Mesothelial cell of epicardium (in vitro differentiated cells): Measurements from ENCODE around the gene ASPRV1. TPM values are rescaled to one million over a fixed set of nuclear protein-coding genes. Genes with fewer than 3 reads are reported as not detected.

Experiments
- DNase-seq, 2 experiments: peaks; one replicate each; pipeline ENCODE4 v3.0.0; 2021; ENCODE audit warnings: low spot score in 2 of 2; ENCODE audit not compliant: unreplicated experiment in 2 of 2
- H3K27ac Mint-ChIP-seq: 2 replicates; pipeline ENCODE4 v1.8.0; 2021; ENCODE audit warnings: mixed read lengths
- H3K27me3 Mint-ChIP-seq: 2 replicates; pipeline ENCODE4 v1.8.0; 2021; ENCODE audit warnings: low read depth, mixed read lengths
- H3K36me3 Mint-ChIP-seq: 2 replicates; pipeline ENCODE4 v1.8.0; 2021; ENCODE audit warnings: mixed read lengths
- H3K4me1 Mint-ChIP-seq: 2 replicates; pipeline ENCODE4 v1.8.0; 2021; ENCODE audit warnings: mixed read lengths
- H3K4me3 Mint-ChIP-seq: 2 replicates; pipeline ENCODE4 v1.8.0; 2021; ENCODE audit warnings: mild to moderate bottlenecking, moderate library complexity, mixed read lengths
- H3K9me3 Mint-ChIP-seq: 2 replicates; pipeline ENCODE4 v1.8.0; 2021; ENCODE audit warnings: mixed read lengths
- total RNA-seq: library from RNA; stranded (reverse); gene quantifications from 3 replicates; pipeline ENCODE4 v1.2.1, GENCODE V29; 2021
- TF ChIP-seq, protein P1 (sequence below): fragments of 200-600 bp; sonication (generic); IDR thresholded peaks from one replicate; pipeline ENCODE4 v1.5.0; 2021; ENCODE audit warnings: antibody characterized with exemption; ENCODE audit not compliant: unreplicated experiment

The ASPRV1 gene
- total RNA-seq, 1 donor from 2014 or later, result 3.6 TPM

DNA sequence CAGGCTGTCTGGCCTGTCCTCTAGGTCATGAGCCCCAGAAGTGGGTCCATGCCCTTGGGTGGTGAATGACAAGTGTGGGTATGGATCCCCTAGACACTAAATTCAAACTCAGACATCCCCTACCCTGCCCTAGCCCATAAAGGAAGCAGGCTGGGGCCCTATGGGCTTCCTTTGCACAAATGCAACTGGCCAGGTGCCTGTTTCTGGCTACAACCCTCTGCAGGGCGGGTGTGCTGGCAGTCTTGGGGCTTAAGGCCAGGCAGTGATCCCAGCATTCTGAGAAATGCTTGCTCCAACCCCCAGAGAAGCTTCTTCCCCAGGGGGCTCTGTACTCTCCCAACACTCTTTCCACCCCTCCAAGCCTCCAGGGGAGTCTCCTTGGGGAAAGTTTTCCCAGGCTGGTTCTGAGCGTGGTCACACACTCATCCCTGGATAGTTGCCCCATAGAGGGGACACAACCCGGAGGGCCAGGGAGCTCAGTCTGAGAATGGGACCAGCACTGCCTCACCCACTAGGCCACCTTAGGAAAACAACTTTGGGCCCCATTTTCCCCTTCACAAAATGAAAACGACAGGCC lies 16.6 kb upstream of the ASPRV1 start:
- Mint-ChIP-seq H3K9me3 (no peaks in the 10 kb centered on the region), H3K4me3 (no peak overlapping the region), H3K36me3 (no peaks in the 10 kb centered on the region), H3K27ac (no peak overlapping the region), H3K27me3 (no peaks in the 10 kb centered on the region), H3K4me1 (peaks cover 12% of the 10 kb centered on the region)
- DNase-seq, result no peak
- TF ChIP-seq, protein P1, sequence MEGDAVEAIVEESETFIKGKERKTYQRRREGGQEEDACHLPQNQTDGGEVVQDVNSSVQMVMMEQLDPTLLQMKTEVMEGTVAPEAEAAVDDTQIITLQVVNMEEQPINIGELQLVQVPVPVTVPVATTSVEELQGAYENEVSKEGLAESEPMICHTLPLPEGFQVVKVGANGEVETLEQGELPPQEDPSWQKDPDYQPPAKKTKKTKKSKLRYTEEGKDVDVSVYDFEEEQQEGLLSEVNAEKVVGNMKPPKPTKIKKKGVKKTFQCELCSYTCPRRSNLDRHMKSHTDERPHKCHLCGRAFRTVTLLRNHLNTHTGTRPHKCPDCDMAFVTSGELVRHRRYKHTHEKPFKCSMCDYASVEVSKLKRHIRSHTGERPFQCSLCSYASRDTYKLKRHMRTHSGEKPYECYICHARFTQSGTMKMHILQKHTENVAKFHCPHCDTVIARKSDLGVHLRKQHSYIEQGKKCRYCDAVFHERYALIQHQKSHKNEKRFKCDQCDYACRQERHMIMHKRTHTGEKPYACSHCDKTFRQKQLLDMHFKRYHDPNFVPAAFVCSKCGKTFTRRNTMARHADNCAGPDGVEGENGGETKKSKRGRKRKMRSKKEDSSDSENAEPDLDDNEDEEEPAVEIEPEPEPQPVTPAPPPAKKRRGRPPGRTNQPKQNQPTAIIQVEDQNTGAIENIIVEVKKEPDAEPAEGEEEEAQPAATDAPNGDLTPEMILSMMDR, result no peak

DNA sequence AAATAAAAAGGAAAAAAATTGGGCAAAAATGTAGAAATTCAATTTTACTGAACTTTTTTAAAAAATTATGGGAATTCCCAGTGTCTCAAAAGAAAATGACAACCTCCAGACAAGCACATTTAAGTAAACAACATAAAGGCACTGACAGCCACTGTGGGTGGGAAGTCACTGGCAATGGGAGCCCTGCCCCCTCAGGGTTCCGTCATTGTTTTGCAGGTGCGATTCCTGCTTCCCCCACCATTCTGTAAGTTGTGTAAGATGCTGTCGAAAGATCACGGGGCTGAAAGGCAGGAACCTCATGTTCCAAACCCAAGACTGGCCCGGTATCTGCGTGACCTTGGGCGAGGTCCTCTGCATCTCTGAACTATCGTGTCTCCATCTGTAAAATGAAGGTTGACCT lies 15.8 kb upstream of the ASPRV1 start:
- Mint-ChIP-seq H3K9me3 (no peaks in the 10 kb centered on the region), H3K36me3 (no peaks in the 10 kb centered on the region), H3K27ac (no peak overlapping the region), H3K4me1 (peaks cover 12% of the 10 kb centered on the region), H3K27me3 (no peaks in the 10 kb centered on the region), H3K4me3 (no peak overlapping the region)
- DNase-seq, result no peak
- TF ChIP-seq, protein P1, result no peak

DNA sequence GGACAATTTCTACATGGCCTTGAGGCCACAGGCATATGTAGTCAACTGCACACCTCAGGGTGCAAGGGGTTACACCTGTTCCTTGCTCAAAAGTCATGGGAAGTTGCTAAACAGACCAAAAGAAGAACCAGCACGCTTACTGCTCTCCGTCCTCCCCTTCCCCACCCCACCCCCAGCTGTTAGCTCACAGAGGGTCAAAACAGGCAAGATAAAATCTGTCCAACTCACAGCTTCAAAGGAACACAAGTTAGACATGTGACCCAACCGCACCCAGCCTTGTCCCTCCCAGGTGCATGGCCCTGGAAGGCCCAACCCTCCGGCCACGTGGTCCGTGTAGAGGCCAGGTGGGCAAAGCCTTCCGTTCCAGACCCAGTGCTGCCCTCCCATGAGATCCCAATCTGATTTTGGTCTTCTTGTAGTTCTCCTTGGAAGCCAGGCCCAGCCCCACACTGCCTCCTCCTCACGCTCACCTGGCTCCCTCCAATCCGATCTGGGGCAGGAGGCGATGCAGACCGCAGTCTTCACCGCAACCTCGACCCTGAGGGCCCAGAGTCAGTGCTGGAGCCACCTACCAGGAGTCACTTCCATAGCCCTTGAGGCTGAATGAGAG lies 14.5 kb upstream of the ASPRV1 start:
- H3K9me3 Mint-ChIP-seq, result no peaks in the 10 kb centered on the region
- no peak for DNase-seq
- H3K4me1 Mint-ChIP-seq, result peaks cover 12% of the 10 kb centered on the region
- H3K4me3 Mint-ChIP-seq, result no peak overlapping the region
- H3K27ac Mint-ChIP-seq, result no peak overlapping the region
- no peaks in the 10 kb centered on the region for H3K36me3 Mint-ChIP-seq
- TF ChIP-seq, protein P1, result no peak
- no peaks in the 10 kb centered on the region for H3K27me3 Mint-ChIP-seq

- Mint-ChIP-seq H3K4me3 (no peak overlapping the region), H3K9me3 (no peaks in the 10 kb centered on the region), H3K4me1 (peaks cover 12% of the 10 kb centered on the region), H3K27me3 (no peaks in the 10 kb centered on the region), H3K27ac (no peak overlapping the region), H3K36me3 (no peaks in the 10 kb centered on the region)
- TF ChIP-seq, protein P1, result no peak
- DNase-seq, result no peak
Observed at GRCh38 chr2:69975136-69975852, 13.9 kb upstream of the ASPRV1 start.

DNA sequence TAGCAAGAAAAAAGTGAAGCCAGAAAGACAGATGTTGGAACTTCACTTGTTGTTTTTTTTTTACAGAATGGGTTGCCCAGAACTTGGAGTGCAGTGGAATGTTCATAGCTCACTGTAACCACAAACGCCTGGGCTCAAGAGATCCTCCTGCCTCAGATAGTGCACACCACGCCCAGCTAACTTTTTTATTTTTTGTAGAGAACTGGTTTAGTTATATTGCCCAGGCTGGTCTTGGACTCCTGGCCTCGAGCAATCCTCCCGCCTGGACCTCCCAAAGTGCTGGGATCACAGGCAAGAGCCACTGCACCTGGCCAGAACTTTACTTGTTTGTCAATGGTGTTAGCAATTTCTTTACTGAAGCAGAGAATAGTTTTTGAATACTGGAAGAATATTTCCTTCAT lies 11.9 kb upstream of the ASPRV1 start:
- Mint-ChIP-seq H3K4me3 (no peak overlapping the region), H3K27ac (no peak overlapping the region), H3K9me3 (no peaks in the 10 kb centered on the region), H3K36me3 (no peaks in the 10 kb centered on the region), H3K27me3 (no peaks in the 10 kb centered on the region), H3K4me1 (peaks cover 9% of the 10 kb centered on the region)
- TF ChIP-seq, protein P1, result no peak
- no peak for DNase-seq
